ENCODE results near the gene CCDC24. TPM values are rescaled to one million over a fixed set of nuclear protein-coding genes. Genes with fewer than 3 reads are reported as not detected.
A peak's percentile ranks its signal among the peaks of the same experiment; 100 is the strongest.

Gene CCDC24
- 1 to 10 TPM in 2 of 4 donors, under 1 TPM in 2; 0.73 to 2.9 (median 1.2) TPM for total RNA-seq

- in situ Hi-C loops (cut with MboI; ENCODE audit: low sequenced_read_pairs in 4 of 4) (loop anchor here in 1 of 4 donors (10.0 kb wide), 1 partner anchor 53 kb away; no protein-coding TSS in a partner anchor), intact Hi-C loops (cut with DNase I; ENCODE audit: low total_unique reads) (loop anchor here (1.0 to 5.0 kb wide), 2 partner anchors 11 to 41 kb away; partner anchors contain the start of gene SLC6A9)
- Histone ChIP-seq H3K4me1 (peaks cover 0 to 17% of the 10 kb centered on the region in 2 donors), H3K9me3 (no peaks in the 10 kb centered on the region), H3K27me3 (no peaks in the 10 kb centered on the region), H3K36me3 (no peaks in the 10 kb centered on the region), H3K4me3 (peak within 1 kb of the TSS; percentile 63 to 95 (median 70)), H3K27ac (peak within 1 kb of the TSS; percentile 71 to 83 (median 76))
- TF ChIP-seq CTCF (IDR thresholded peaks at IDR 0.05 in 4 of 5, conservative IDR thresholded peaks at IDR 0.05 in 1 of 5): no peak
- peak; percentile 6 to 30 for TF ChIP-seq POLR2A (IDR thresholded peaks at IDR 0.05)
- ATAC-seq (peak; percentile 89 to 92), DNase-seq (peak; percentile 77 to 81)
Observed at GRCh38 chr1:43991476-43992231, at the start of gene CCDC24. CCDC24 (plus strand) TSS chr1:43991599; CDS start chr1:43991879, 280 bp downstream.

- H3K27me3 ChIP-seq: no peaks in the 10 kb centered on the region
- no peak overlapping the region for H3K4me3 ChIP-seq
- ATAC-seq (no peak), DNase-seq (no peak)
- no peaks in the 10 kb centered on the region for H3K36me3 ChIP-seq
- H3K9me3 ChIP-seq: no peaks in the 10 kb centered on the region
- H3K27ac ChIP-seq: no peak overlapping the region
- in situ Hi-C loops (cut with MboI; ENCODE audit: low sequenced_read_pairs in 4 of 4) (loop anchor here in 2 of 4 donors (25.0 kb wide), 1 partner anchor 405 kb away; the partner anchor contains the start of gene PTPRF (in 2 of the 2)), intact Hi-C loops (cut with DNase I; ENCODE audit: low total_unique reads) (no loop called here)
- peaks cover 24 to 25% of the 10 kb centered on the region in 2 donors for H3K4me1 ChIP-seq
- TF ChIP-seq POLR2A (IDR thresholded peaks at IDR 0.05) (no peak), CTCF (IDR thresholded peaks at IDR 0.05 in 4 of 5, conservative IDR thresholded peaks at IDR 0.05 in 1 of 5) (no peak)
Observed at GRCh38 chr1:43942411-43942810, 49.0 kb upstream of the CCDC24 start.

- TF ChIP-seq CTCF (IDR thresholded peaks at IDR 0.05 in 4 of 5, conservative IDR thresholded peaks at IDR 0.05 in 1 of 5): no peak
- TF ChIP-seq POLR2A (IDR thresholded peaks at IDR 0.05): no peak
- Histone ChIP-seq H3K4me3 (no peak overlapping the region), H3K9me3 (no peaks in the 10 kb centered on the region), H3K36me3 (peaks cover 0 to 6% of the 10 kb centered on the region in 2 donors), H3K27ac (no peak overlapping the region), H3K27me3 (no peaks in the 10 kb centered on the region), H3K4me1 (peaks cover 36 to 39% of the 10 kb centered on the region in 2 donors)
- DNase-seq (no peak), ATAC-seq (no peak)
- intact Hi-C loops (cut with DNase I; ENCODE audit: low total_unique reads): loop anchor here (5.0 kb wide), 2 partner anchors 83 to 238 kb away; partner anchors contain the start of gene ST3GAL3
- in situ Hi-C loops (cut with MboI; ENCODE audit: low sequenced_read_pairs in 4 of 4): loop anchor here in 2 of 4 donors (25.0 kb wide), 1 partner anchor 408 kb away; the partner anchor contains the start of gene PTPRF (in 2 of the 2)
Observed at GRCh38 chr1:43944860-43945259, 46.5 kb upstream of the CCDC24 start.

GRCh38 chr1:43945674-43946235 lies 45.6 kb upstream of the CCDC24 start:
- no peaks in the 10 kb centered on the region for H3K9me3 ChIP-seq
- ATAC-seq: no peak
- peaks cover 45 to 48% of the 10 kb centered on the region in 2 donors for H3K4me1 ChIP-seq
- in situ Hi-C loops (cut with MboI; ENCODE audit: low sequenced_read_pairs in 4 of 4) (loop anchor here in 2 of 4 donors (25.0 kb wide), 1 partner anchor 408 kb away; the partner anchor contains the start of gene PTPRF (in 2 of the 2)), intact Hi-C loops (cut with DNase I; ENCODE audit: low total_unique reads) (loop anchor here (1.0 to 5.0 kb wide), 6 partner anchors 24 to 238 kb away; partner anchors contain the start of genes ATP6V0B and ST3GAL3)
- peak overlapping the region; percentile 90 to 97 (median 94) for H3K27ac ChIP-seq
- peak overlapping the region; percentile 73 to 85 (median 80) for H3K4me3 ChIP-seq
- H3K36me3 ChIP-seq: peaks cover 0 to 12% of the 10 kb centered on the region in 2 donors
- DNase-seq: no peak
- no peaks in the 10 kb centered on the region for H3K27me3 ChIP-seq
- TF ChIP-seq POLR2A (IDR thresholded peaks at IDR 0.05) (no peak), CTCF (IDR thresholded peaks at IDR 0.05 in 4 of 5, conservative IDR thresholded peaks at IDR 0.05 in 1 of 5) (no peak)

All from gastrocnemius medialis (tissue), 4 donors.